Vagina (tissue), 2 donors: Measurements from ENCODE around the gene BECN2.

Experiments used
- CTCF ChIP-seq, 3 experiments: fragments of 450-650 bp in 2 of 3; fragments of 200-600 bp in 1 of 3; sonication (generic) in 1 of 3; IDR thresholded peaks; one replicate each; pipeline ENCODE4 v1.5.1; 2017 to 2019; ENCODE audit warnings: antibody characterized with exemption in 3 of 3, mild to moderate bottlenecking in 2 of 3, moderate library complexity in 2 of 3
- POLR2A ChIP-seq, 2 donors: fragments of 450-650 bp; IDR thresholded peaks; one replicate each; pipeline ENCODE4 v1.6.1; 2017; ENCODE audit warnings: antibody characterized with exemption in 2 of 2, mild to moderate bottlenecking in 2 of 2, moderate library complexity in 2 of 2

- TF ChIP-seq POLR2A (IDR thresholded peaks at IDR 0.05) (no peak), CTCF (IDR thresholded peaks at IDR 0.05) (no peak)
Observed at GRCh38 chr1:242000434-242000833, 42.9 kb downstream of the BECN2 start.
